HFFc6 (cell line): ENCODE measurements around the gene KLF4. TPM values are rescaled to one million over a fixed set of nuclear protein-coding genes. Genes with fewer than 3 reads are reported as not detected.
A peak's percentile ranks its signal among the peaks of the same experiment; 100 is the strongest.

Source experiments
- DNase-seq: peaks from one replicate; pipeline ENCODE4 v3.0.0-alpha.2; 2018
- H3K27ac Mint-ChIP-seq: 2 replicates; pipeline ENCODE4 v1.8.0; 2020; ENCODE audit warnings: mild to moderate bottlenecking, mixed read lengths
- H3K27me3 Mint-ChIP-seq: 2 replicates; pipeline ENCODE4 v1.8.0; 2021; ENCODE audit warnings: mild to moderate bottlenecking, moderate library complexity, mixed read lengths; ENCODE audit not compliant: insufficient read depth
- H3K36me3 Mint-ChIP-seq: 2 replicates; pipeline ENCODE4 v1.8.0; 2021; ENCODE audit warnings: low read depth, mixed read lengths
- H3K4me1 Mint-ChIP-seq: 2 replicates; pipeline ENCODE4 v1.8.0; 2020; ENCODE audit warnings: low read depth, mixed read lengths
- H3K4me3 Mint-ChIP-seq: 2 replicates; pipeline ENCODE4 v1.8.0; 2020; ENCODE audit warnings: mild to moderate bottlenecking, moderate library complexity, mixed read lengths
- H3K9me3 Mint-ChIP-seq: 2 replicates; pipeline ENCODE4 v1.8.0; 2020; ENCODE audit warnings: mild to moderate bottlenecking, mixed read lengths
- total RNA-seq, 6 experiments: library from RNA; stranded (reverse); fragmentation: NEBNext Ultra II Directional; extraction: Animal tissue kit (Norgen Biotek cat#: 25700); gene quantifications; 2 replicates in 1 of 6; 3 replicates in 5 of 6; pipeline ENCODE4 v1.2.3, GENCODE V29; 2021
- TF ChIP-seq, protein P1 (sequence below): fragments of 200-600 bp; sonication (generic); IDR thresholded peaks from 2 replicates; pipeline ENCODE4 v1.5.0; 2021; ENCODE audit warnings: antibody characterized with exemption, mild to moderate bottlenecking

KLF4 gene
- total RNA-seq, 6 experiments from 2014 or later, result 1.3 to 3.3 (median 2.4) TPM

GRCh38 chr9:107465467-107466451 lies 23.8 kb downstream of the KLF4 start:
- Mint-ChIP-seq H3K9me3 (no peaks in the 10 kb centered on the region), H3K27ac (no peak overlapping the region), H3K4me1 (peaks cover 17% of the 10 kb centered on the region; the same call in 1 of the 2 replicates), H3K4me3 (peak overlapping the region; percentile 71), H3K36me3 (no peaks in the 10 kb centered on the region), H3K27me3 (peaks cover 31% of the 10 kb centered on the region)
- TF ChIP-seq, protein P1, sequence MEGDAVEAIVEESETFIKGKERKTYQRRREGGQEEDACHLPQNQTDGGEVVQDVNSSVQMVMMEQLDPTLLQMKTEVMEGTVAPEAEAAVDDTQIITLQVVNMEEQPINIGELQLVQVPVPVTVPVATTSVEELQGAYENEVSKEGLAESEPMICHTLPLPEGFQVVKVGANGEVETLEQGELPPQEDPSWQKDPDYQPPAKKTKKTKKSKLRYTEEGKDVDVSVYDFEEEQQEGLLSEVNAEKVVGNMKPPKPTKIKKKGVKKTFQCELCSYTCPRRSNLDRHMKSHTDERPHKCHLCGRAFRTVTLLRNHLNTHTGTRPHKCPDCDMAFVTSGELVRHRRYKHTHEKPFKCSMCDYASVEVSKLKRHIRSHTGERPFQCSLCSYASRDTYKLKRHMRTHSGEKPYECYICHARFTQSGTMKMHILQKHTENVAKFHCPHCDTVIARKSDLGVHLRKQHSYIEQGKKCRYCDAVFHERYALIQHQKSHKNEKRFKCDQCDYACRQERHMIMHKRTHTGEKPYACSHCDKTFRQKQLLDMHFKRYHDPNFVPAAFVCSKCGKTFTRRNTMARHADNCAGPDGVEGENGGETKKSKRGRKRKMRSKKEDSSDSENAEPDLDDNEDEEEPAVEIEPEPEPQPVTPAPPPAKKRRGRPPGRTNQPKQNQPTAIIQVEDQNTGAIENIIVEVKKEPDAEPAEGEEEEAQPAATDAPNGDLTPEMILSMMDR, result peak; percentile 84
- no peak for DNase-seq

DNA sequence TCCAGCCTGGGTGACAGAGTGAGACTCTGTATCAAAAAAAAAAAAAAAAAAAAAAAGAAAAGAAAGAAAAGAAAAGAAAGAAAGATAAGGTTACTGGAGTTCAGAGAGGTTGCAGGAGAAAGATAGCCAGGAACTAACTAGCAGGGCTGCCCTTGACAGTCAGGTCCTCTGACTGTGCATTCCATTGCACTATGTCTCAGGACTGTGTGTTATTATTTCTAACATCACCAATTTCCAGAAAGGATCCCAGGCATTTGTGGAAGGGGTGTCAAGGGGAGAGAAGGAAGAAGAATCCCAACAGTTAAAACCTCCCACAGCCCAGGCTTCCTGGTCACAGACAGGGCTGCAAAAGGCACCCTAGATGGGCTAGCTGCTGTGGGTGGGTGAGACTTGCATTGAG lies 25.1 kb downstream of the KLF4 start:
- Mint-ChIP-seq H3K4me1 (peaks cover 17% of the 10 kb centered on the region; the same call in 1 of the 2 replicates), H3K9me3 (no peaks in the 10 kb centered on the region), H3K4me3 (no peak overlapping the region), H3K36me3 (no peaks in the 10 kb centered on the region), H3K27me3 (peaks cover 26% of the 10 kb centered on the region), H3K27ac (no peak overlapping the region)
- no peak for DNase-seq
- TF ChIP-seq, protein P1, result no peak

DNA sequence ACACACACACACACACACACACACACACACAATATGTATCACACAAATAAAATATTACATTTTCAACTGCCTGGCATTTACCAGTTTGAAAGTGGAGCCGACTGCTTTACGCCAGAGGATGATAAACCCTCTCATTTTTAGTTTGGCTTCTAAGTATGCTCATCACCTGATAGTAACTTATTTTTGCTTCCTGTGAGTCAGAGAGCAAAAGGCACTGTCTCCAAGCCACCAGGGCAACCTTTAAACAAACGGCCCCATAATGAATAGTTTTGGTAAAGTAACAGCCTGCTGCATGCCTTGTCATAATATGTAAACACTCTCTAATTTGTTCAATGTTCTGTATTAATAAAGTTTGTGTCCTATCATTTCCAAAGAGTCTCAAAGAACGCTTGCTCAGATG lies 26.9 kb downstream of the KLF4 start:
- Mint-ChIP-seq H3K27ac (no peak overlapping the region), H3K27me3 (peaks cover 28% of the 10 kb centered on the region), H3K4me1 (peaks cover 17% of the 10 kb centered on the region; the same call in 1 of the 2 replicates), H3K36me3 (no peaks in the 10 kb centered on the region), H3K9me3 (no peaks in the 10 kb centered on the region), H3K4me3 (no peak overlapping the region)
- peak; percentile 21 for DNase-seq
- TF ChIP-seq, protein P1, result no peak

DNA sequence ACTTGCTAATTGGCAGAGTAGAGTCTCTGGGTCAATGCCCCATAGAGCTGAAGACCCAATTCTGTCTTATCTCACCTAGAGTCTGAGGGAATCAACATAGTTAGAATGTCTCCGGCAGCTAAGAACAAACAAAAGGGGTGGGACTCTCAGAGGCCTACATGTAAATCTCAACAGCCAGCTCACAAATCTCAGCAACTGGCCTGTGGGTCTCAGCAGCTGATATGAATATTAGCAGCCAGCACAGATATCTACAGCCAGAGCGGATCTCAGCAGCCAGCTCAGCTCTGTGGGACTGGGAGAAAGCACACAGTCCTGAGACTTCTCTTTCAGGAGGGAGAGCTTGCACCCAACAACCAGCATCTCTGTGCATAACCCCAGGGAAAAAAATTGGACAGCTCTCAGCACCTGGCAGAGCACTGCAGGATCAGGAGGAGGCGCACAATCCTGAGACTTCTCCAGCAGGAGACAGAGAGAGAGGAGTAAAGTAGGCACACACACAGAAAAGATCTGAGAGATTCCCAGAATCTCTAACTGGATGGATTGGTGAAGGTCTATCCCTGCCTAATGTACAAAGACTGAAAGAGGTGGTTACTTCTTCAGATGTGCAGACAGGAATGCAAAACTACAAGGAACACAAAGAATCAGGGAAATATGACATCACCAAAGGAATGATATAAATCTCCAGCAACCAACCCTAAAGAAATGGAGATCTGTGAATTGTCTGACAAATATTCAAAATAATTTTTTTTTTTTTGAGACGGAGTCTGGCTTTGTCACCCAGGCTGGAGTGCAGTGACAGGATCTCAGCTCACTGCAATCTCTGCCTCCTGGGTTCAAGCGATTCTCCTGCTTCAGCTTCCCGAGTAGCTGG lies 29.2 kb downstream of the KLF4 start:
- DNase-seq, result no peak
- TF ChIP-seq, protein P1, result no peak
- Mint-ChIP-seq H3K36me3 (no peaks in the 10 kb centered on the region), H3K9me3 (no peaks in the 10 kb centered on the region), H3K4me3 (no peak overlapping the region), H3K4me1 (peaks cover 16% of the 10 kb centered on the region; the same call in 1 of the 2 replicates), H3K27me3 (peaks cover 17% of the 10 kb centered on the region), H3K27ac (no peak overlapping the region)

DNA sequence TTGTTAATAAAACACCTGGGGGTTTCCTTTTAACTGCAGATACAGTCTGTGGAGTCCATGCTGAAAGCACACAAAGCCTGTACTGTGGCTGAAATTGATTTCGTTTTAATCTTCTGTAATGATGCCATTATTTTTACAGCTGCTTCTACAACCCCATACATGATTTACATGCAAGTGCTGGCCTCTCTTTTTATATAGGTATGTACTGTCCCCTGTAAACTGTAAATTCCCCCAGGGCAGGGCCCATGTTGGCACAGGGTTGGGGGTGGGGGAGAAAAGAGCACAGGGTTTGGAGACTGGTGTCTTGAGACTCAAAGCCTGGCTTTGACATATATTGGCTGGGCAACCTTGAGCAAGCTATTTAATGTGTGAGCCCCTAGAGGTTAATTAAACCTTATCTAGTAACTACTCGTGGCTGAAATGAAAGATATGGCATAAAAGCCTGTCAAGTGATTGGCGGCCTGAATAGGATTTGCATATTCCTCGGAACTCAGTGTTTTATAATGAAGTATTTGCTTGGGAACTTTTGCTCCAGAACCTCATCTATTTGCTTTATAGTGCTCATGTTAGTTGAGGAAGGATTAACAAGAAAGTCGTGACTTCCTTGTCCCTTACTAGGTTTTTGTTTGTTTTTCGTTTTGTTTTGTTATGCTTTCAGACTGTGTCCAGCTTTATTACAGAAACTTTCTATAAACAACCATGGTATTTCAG lies 34.0 kb downstream of the KLF4 start:
- no peaks in the 10 kb centered on the region for H3K9me3 Mint-ChIP-seq
- peaks cover 2% of the 10 kb centered on the region for H3K27me3 Mint-ChIP-seq
- H3K4me1 Mint-ChIP-seq, result no peaks in the 10 kb centered on the region
- H3K4me3 Mint-ChIP-seq, result no peak overlapping the region
- no peak overlapping the region for H3K27ac Mint-ChIP-seq
- H3K36me3 Mint-ChIP-seq, result no peaks in the 10 kb centered on the region
- TF ChIP-seq, protein P1, result no peak
- no peak for DNase-seq
